Measurements from ENCODE around the gene CD59.
A peak's percentile ranks its signal among the peaks of the same experiment; 100 is the strongest.

GRCh38 chr11:33687733-33688479 lies 48.3 kb downstream of the CD59 start:
- TF ChIP-seq, protein P1, sequence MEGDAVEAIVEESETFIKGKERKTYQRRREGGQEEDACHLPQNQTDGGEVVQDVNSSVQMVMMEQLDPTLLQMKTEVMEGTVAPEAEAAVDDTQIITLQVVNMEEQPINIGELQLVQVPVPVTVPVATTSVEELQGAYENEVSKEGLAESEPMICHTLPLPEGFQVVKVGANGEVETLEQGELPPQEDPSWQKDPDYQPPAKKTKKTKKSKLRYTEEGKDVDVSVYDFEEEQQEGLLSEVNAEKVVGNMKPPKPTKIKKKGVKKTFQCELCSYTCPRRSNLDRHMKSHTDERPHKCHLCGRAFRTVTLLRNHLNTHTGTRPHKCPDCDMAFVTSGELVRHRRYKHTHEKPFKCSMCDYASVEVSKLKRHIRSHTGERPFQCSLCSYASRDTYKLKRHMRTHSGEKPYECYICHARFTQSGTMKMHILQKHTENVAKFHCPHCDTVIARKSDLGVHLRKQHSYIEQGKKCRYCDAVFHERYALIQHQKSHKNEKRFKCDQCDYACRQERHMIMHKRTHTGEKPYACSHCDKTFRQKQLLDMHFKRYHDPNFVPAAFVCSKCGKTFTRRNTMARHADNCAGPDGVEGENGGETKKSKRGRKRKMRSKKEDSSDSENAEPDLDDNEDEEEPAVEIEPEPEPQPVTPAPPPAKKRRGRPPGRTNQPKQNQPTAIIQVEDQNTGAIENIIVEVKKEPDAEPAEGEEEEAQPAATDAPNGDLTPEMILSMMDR (IDR thresholded peaks at IDR 0.05; ENCODE audit: low read length): peak; percentile 90
- TF ChIP-seq EZH2 (optimal IDR thresholded peaks at IDR 0.05; ENCODE audit: low read depth, low read length): no peak
